Activated CD4-positive, alpha-beta T cell treated with anti-CD3 and anti-CD28 coated beads, Interleukin-2, Interleukin-6, amounts not matched to agents 100 ng/mL and 50 ng/mL, durations not matched to agents 16 hours and 8 hours (primary cell): ENCODE data around the gene ARHGAP22.

Experiments
- DNase-seq: peaks from one replicate; pipeline ENCODE4 v3.0.0-alpha.2; 2020

The ARHGAP22 gene

GRCh38 chr10:48474765-48475365 is 130.0 kb downstream of the ARHGAP22 start:
- DNase-seq, result no peak

- DNase-seq, result no peak
Measured at GRCh38 chr10:48473704-48474103, 131.2 kb downstream of the ARHGAP22 start.

GRCh38 chr10:48472501-48473069 is 132.3 kb downstream of the ARHGAP22 start:
- no peak for DNase-seq

- no peak for DNase-seq
Measured at GRCh38 chr10:48470893-48471805, 133.7 kb downstream of the ARHGAP22 start.

GRCh38 chr10:48470115-48470892 is 134.6 kb downstream of the ARHGAP22 start:
- no peak for DNase-seq

GRCh38 chr10:48469516-48470020 is 135.3 kb downstream of the ARHGAP22 start:
- DNase-seq, result no peak

GRCh38 chr10:48468866-48469511 is 135.9 kb downstream of the ARHGAP22 start:
- no peak for DNase-seq

GRCh38 chr10:48468130-48468790 is 136.6 kb downstream of the ARHGAP22 start:
- DNase-seq, result no peak

GRCh38 chr10:48467669-48468068 is 137.2 kb downstream of the ARHGAP22 start:
- no peak for DNase-seq

- no peak for DNase-seq
Measured at GRCh38 chr10:48466611-48467240, 138.1 kb downstream of the ARHGAP22 start.

GRCh38 chr10:48465860-48466521 is 138.9 kb downstream of the ARHGAP22 start:
- DNase-seq, result no peak

- no peak for DNase-seq
Measured at GRCh38 chr10:48464871-48465736, 139.8 kb downstream of the ARHGAP22 start.

- DNase-seq, result no peak
Measured at GRCh38 chr10:48464121-48464870, 140.6 kb downstream of the ARHGAP22 start.

GRCh38 chr10:48463318-48464003 is 141.4 kb downstream of the ARHGAP22 start:
- DNase-seq, result no peak

- no peak for DNase-seq
Measured at GRCh38 chr10:48462482-48463020, 142.3 kb downstream of the ARHGAP22 start.

GRCh38 chr10:48461623-48462481 is 143.0 kb downstream of the ARHGAP22 start:
- DNase-seq, result no peak

- DNase-seq, result no peak
Measured at GRCh38 chr10:48460182-48460581, 144.7 kb downstream of the ARHGAP22 start.
